ENCODE data around the gene PABPN1.
"Not testable (repeated sequence)": the region's sequence is repeated elsewhere in the genome, so short reads cannot be mapped to it uniquely, and the experiment has no call there.

PABPN1 gene, protein sequence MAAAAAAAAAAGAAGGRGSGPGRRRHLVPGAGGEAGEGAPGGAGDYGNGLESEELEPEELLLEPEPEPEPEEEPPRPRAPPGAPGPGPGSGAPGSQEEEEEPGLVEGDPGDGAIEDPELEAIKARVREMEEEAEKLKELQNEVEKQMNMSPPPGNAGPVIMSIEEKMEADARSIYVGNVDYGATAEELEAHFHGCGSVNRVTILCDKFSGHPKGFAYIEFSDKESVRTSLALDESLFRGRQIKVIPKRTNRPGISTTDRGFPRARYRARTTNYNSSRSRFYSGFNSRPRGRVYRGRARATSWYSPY

DNA sequence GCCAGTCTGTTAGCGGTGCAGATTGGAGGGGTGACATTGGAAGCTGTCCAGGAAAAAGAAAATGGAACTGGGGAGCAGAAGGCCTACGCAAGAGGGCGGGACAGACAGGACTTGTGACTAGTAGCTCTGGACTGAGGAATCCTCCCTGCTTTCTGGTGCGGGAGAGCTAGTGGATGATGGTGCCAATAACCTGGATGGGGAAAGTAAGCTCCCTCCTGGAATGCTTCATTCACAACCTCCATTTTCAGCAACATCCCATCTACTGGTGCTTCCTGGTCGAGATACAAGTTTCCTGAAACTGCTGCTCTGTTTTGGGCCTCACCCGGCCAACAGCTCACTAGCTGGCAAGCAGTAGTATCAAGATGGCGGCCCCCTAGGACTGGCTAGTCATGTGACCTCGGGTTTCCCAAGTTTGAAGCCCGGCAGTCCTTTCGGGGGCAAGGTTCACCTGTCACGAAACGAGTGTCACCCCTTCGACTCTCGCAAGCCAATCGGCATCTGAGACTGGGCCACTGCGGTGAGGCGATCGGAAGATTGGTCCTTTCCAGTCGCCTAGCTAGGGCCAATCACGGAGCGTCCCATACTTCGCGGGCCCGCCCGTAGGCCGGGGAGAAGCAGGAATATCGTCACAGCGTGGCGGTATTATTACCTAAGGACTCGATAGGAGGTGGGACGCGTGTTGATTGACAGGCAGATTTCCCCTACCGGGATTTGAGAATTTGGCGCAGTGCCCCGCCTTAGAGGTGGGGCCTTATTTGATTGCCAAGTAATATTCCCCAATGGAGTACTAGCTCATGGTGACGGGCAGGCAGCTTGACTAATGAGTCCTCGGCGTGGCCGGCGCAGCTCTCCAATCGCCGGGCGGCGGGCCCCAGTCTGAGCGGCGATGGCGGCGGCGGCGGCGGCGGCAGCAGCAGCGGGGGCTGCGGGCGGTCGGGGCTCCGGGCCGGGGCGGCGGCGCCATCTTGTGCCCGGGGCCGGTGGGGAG lies at the start of gene PABPN1:
Gene PABPN1, plus strand, starts transcription at position 874 of the 988 bp plus-strand sequence. Its CDS starts 13 bp downstream, at position 887.
- peak; percentile 99 for FAIRE-seq

DNA sequence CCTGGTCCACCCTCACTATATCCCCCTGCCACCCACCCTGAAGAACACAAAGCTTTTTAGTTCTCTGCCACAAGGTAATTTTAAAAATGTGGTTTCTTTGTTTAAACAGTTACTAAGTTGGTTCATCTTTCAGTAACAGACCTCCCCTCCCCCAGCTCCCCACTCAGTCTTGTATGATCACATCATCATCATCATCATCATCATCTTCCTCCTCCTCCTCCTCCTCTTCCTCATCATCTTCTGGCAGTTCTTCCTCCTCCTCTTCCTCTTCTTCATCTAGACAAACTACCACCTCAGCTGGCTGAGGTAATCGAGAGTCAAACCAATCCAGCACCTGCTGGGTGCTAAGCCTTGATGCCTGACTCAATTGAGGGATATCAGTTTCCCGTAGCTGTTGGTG lies 45.8 kb upstream of the PABPN1 start:
- no peak for FAIRE-seq

DNA sequence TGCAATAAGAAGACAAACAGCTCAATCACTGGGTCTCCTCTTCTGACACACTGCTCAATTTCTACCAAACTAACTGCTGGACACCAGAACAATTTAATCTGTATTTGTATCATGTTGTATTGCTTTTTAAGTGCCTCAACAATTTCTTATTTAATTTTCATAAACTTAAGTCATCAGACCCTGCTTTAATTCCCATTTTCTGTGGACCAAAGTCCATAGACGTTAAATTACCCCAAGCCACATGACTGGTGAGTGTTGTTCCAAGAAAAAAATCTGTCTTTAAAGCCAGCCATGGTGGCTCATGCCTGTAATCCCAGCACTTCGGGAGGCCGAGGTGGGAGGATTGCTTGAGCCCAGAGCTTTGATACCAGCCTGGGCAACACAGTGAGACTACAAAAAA lies 44.1 kb upstream of the PABPN1 start:
- FAIRE-seq, result no peak

DNA sequence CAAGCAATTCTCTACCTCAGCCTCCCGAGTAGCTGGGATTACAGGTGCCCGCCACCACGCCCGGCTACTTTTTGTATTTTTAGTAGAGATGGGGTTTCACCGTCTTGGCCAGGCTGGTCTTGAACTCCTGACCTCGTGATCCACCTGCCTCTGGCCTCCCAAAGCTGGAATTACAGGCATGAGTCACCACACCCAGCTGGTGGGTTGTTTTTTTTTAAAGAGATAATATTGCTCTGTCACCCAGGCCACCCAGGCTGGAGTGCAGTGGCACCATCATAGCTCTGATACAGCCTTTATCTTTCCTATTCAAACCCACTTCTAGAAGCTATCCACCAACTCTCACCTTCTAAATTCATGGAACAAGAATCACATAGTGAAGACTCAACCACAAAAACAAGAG lies 43.3 kb upstream of the PABPN1 start:
- not testable (repeated sequence) for FAIRE-seq

DNA sequence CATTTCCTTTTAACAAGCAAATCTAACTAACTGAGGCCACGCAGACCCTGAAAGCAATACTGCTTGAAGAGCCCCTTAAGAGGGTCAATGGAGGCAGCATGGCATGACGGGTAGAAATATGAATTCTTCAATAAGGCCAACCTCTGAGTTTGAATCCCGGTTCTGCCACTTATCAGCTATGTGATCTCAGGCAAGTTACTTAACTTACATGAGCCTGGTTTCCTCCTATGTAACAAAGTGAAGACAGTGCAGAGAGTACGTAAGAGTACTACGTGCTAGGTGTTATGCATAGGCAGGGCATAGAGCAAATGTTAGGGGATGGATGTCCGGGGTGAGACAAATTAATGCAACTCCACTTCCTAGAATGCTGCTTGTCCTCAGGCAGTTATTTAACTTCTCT lies 40.0 kb upstream of the PABPN1 start:
- no peak for FAIRE-seq

DNA sequence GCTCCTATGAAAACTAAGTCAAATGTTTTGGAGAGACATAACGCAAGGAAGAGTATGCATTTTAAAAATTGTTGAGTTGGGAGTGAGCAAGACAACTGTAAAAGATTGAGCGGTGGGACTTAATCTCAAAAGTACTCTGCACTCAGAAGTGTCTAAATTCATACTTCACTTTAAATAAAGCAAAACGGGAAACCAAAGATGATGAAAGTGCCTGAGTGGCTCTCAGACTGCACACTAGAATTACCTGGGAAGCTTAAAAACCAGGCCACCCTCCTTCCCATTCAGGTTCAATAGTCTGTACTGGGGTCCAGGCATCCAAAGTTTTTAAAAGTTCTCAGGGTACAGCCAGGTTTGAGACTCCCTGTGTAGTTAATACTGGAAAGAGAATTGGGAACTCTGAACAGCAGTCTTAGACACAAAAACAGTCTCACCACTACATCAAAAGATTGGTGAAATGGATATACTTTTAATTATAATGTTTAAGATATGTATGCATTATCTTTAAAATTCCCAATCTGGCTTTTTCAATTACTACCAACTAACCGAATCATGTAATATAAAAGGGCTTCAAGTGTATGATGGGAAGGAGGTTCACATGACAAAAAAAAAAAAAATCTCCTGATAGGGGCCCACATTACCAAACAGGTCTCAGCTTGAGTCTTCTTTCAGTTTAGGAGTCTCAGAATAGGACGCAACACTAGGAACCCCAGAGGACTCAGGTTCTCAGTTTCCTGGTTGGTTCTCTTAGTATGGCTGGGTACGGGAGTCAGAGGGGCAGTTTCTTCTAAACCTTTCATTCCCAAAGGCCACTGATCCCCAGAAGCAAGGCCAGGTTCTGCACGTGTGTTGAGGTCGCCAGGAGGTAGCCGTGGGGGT lies 36.4 kb upstream of the PABPN1 start:
- FAIRE-seq, result no peak

DNA sequence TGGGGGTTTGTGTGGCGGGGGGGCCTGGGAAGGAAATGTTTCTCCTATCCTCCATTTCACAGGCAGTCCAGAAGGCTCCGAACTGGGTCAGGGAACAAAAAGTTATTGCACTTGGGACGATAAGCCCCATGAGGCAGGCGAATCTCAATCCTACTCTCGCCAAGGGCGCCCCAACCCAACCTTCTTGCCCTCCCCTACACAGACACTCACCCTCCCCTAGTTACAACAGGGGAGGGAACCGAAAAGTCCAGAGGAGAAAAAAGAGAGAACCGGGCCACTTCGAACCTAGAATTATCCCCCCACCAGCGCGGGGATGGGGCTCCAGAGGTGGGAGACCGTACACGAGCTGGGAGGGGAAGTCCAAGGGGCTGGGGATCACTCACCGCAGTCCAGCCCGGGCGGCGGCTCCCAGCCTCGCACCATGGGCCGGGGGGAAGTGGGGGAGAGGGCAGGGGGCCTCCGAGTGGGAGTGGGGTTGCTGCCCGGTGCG lies 35.7 kb upstream of the PABPN1 start:
- no peak for FAIRE-seq

DNA sequence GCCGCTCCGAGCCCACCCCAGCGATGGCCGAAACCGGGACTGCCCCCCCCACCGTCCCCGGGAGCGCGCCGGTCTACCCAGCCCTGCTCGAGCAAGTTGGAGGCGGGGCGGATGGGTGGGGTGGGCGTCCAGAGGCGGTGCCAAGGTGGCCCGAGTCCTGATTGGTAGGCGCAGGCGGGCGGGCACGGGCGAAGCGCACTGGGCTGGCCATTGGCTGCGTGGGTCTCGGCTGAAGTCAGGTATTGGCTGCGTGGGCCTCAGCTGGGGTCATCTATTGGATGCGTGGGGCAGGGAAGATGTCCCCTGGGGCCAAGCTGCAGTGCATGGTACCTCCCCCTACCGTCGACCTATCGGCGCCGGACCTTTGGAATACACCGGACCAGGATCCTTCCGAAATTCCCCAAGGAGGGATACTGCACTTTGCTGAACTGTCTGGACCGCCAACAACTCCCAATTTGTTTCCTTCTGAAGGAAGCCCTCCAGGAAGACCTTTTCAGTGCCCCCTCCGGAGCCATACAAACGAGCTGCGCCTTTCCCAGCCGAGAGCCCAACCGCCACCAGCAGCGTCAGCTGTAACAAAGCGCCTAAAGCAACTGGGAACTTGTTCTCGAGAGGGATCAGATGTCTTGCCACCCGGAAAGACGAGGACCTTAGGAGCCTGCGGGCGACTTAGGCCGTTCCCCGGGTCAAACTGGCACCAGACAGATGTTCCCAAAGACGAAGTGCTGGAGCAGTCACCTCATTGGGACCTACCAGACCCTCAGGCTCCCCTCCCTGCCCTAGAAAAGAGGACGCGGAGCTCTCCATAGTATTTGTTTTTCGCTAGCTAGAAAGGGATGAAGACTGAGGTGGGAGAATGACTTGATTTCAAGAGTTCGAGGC lies 35.0 kb upstream of the PABPN1 start, which contains the start of gene HOMEZ:
Gene HOMEZ, minus strand, starts transcription at position 113 of the 882 bp plus-strand sequence. CDS start 180 bp downstream, outside the sequence.
- FAIRE-seq, result peak; percentile 94

DNA sequence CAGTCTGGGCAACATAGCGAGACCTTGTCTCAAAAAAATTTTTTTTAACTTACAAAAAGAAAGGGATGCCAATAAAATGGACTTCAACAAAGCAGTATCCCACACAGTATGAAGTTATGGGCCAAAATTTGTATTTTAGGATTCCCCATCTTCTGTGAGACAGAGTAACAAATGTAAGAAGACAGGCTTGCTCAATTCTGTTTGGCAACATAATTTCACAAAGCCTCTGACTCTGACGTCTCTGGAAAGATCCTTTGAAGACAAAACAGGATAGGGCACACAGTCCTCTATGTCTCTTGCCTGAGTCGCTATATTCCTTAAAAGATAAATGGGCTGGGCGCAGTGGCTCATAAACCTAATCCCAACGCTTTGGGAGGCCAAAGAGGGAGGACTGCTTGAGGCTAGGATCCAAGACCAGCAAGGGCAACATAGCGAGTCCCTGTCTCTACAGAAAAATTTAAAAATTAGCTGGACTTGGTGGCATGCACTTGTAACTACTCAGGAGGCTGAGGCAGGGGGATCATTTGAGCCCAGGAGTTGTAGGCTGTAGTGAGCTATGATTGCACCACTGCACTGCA lies 34.3 kb upstream of the PABPN1 start:
- no peak for FAIRE-seq

DNA sequence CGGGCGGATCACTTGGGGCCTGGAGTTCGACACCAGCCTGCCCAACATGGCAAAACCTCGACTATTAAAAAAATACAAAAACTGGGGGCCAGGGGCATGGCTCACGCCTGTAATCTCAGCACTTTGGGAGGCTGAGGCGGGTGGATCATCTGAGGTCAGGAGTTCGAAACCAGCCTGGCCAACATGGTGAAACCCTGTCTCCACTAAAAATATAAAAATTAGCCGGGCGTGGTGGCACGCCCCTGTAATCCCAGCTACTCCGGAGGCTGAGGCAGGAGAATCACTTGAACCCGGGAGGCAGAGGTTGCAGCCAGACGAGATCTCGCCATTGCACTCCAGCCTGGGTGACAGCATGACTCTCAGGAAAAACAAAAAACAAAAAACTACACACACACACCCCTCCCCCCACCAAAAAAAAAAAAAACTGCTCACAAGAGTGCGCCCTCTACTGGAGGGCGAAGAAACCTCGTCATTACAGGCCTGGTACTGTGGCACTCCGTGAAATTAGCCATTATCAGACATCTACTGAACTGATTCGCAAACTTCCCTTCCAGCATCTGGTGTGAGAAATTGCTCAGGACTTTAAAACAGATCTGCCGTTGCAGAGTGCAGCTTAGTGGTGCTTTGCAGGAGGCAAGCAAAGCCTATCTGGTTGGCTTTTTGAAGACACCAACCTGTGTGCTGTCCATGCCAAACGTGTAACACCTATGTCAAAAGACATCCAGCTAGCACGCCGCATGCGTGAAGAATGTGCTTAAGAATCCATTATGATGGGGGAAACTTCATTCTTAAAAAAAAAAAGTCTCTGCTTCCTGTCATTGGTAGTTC lies 26.3 kb upstream of the PABPN1 start:
- FAIRE-seq, result no peak

DNA sequence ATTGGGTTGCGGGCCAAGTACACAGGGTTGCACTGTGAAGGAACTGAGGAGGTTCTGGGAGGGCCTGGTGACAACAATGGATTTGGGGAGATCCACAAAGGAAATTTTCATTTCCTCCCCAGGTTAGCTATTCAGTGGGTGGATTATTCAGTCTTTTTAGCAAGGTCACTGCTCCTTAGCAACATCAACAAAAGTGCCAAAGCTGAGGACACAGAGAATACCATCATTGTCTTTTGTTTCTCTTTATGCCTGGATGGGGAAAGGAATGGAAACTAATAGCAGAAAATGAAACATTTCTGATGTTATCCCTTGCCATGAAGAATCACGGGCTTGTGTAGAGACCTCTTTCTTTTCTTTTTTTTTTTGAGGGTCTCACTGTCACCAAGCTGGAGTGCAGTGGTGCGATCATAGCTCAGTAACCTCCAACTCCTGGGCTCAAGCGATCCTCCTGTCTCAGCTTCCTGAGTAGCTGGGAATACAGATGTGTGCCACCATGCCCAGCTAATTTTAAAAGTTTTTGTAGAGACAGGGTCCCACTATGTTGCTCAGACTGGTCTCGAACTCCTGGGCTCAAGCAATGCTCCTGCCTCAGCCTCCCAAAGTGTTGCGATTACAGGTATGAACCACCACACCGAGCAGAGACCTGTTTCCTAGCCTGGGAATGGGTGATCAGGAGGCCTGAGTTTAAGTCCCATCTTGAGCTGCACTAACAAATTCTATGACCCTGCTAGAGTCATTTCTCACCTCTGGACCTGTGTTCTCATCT lies 25.1 kb upstream of the PABPN1 start:
- no peak for FAIRE-seq

DNA sequence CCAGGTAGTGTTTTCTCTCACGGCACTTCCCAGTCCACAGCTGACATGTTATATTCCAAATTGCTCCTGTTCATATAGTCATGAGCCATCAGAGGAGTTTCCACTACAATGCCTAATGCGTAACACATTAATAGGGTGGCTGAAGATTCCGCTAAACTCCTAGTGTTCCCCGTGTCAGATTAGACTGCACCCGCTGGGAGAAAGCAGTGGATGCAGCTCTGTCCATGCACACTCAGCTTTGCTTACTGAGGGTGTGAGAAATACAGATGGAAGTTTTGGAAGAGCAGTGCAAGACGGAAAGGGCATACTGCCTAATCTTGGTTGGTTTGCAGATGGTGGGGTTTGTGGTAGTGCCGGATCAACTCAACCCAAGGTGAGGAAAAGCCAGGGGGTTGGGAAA lies 24.2 kb upstream of the PABPN1 start:
- FAIRE-seq, result no peak

DNA sequence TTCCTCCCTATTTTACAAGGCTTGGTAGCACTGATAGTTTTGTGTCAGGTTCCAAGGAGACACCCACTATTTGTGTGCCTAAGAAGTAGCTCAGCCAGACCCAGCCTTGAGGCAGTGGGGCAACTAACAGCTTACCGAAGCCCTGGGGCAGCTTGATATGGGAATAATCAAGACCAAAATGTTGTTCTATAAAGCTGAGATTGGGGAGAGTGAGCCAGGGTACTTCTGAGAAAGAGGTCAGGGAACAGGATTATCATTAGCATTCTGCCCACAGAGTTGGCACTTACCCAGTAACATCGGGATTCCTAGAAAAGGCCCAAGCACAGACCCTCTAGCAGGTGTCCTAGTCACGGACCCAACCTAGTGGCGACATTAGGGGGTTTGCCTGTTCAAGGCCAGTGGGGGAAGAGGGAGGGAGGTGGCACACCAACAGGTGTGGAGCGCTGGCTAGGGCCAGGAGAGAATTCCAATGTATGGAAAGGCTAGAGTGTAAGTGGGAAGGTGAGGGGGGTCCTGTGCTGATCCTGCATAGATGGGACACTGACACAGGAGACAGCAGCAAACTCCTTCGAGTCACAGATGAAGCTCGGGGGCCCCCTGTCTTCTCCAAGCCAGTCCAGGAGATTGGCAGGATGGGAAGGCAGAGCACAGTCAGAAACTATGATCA lies 23.5 kb upstream of the PABPN1 start:
- no peak for FAIRE-seq

DNA sequence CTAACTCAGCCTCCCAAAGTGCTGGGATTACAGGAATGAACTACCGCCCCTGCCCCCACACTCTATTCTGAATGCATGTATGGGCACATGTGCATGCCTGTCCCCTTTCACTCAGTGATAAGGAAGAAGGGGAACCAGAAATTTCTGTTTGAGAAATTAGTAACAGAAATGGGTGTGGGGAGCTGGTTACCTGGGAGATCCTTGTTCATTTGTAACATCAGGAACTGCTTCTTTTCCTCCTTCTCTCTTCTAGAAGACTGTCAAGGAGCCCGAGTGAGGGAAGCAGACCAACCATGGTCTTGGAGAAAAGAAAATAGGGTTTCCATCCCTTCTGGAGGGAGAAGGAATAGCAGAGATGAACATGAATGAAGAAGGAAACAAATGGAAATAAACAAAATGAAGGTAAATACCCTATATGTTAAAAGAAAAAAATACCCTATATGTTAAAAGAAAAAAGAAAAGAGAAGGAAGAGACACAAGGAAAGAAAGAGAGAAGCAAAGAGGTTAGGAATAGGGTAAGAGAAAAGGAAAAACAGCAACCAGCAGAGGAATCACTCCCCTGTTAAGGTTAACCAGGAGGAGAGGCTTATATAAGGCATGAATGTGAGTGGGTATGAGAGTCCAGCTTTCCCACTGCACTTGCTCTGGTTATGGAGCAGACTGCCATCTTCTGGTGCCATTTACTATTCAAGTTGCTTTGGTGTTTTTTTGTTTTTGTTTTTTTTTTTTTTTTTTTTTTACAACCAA lies 21.9 kb upstream of the PABPN1 start:
- no peak for FAIRE-seq

DNA sequence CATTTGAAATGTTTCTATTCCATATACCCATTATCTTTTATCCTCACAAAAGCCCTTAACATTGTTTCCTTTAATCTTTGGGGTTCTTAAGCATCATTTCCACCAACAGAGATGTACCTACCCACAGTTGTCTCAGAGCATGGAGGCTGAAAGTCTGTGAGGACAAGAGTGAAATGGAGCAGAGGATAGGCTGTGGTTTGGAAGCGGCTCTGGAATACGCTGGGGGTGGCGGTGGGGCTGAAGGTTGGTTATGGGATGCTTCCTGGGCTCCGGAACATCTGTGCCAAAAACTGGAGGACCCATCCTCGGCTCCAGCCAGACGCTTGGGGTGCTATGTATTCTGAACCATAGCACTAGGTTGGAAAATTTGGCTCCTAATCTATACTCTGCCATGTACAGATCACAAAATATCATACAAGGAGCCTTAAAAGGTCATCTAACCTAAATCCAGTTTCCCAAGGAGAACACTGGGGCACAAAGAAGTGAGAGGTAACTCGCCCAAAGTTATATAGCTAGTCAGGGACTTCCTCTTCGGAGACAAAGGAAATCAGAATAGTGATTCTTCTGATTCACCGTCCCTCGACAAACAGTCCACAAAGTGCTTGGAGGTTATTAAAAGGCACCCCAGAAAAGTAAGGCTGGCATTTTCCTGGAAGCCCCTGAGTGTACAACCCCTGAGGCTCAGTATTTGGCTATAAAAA lies 21.1 kb upstream of the PABPN1 start:
- no peak for FAIRE-seq

DNA sequence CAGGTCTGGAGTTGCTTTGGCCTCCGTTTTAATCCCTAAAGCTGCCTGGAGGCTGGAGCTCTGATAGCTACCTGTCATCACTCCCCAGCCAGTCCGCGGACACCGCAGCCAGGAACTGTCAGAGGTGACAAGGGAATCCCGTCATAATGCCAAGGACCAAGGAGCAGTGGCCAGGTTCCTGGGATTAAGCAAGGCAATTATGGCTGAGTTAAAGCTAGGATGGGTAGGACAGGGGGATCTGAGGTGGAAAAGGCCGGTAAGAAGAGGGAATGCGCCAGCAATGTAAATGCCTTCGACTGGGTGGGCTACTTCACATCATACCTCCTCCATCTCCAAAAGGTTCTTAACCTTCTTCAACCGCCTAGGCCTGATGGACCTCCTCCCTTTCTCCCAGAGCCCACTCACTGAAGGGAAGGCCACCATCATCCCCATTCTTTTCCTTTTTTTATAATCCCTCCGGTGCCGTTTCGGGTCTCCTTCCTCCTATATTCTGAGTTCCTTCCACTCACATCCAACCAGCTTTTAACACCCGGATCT lies 20.5 kb upstream of the PABPN1 start:
- no peak for FAIRE-seq

Measured in A204.1 (cell line).